ENCODE measurements around the gene P2RX1.

The P2RX1 gene

DNA sequence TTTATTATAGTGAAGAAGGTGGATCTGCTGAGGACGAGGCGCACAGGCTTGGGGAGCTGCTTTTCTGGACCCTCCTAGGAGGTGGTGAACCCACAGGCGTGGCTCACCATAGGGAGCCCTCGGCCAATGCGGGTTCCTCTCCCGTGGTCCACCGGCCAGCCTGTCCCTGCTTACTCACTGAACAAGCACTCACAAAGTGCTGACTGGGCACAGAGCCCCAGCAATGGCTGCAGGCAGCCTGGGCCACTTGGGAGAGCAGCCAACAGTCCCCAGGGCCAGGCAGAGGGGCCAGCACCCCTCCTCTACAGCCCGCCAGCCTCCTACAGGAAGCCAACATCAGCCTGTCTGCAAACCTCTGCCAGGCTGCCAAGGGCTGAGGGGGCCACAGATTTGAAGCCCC, 51.1 kb downstream of the P2RX1 start:
- no peaks in the 10 kb centered on the region for H3K9me2 ChIP-seq (replicated peaks; ENCODE audit: insufficient read depth, low read length)
- H3K9ac ChIP-seq (ENCODE audit: low read length), result no peak overlapping the region
- no peaks in the 10 kb centered on the region for H3K9me3 ChIP-seq (ENCODE audit: insufficient read depth, low read length)
- H3K36me3 ChIP-seq (ENCODE audit: low read length), result no peaks in the 10 kb centered on the region
- H3K4me2 ChIP-seq (ENCODE audit: low read depth, low read length, poor library complexity, severe bottlenecking), result no peak overlapping the region
- no peaks in the 10 kb centered on the region for H3K79me2 ChIP-seq (ENCODE audit: insufficient read depth, low read length)
- no peaks in the 10 kb centered on the region for H4K20me1 ChIP-seq (ENCODE audit: low read depth, low read length)
- no peak for TF ChIP-seq EZH2phosphoT487 (conservative IDR thresholded peaks at IDR 0.05; ENCODE audit: low read length)
- TF ChIP-seq, protein P1, sequence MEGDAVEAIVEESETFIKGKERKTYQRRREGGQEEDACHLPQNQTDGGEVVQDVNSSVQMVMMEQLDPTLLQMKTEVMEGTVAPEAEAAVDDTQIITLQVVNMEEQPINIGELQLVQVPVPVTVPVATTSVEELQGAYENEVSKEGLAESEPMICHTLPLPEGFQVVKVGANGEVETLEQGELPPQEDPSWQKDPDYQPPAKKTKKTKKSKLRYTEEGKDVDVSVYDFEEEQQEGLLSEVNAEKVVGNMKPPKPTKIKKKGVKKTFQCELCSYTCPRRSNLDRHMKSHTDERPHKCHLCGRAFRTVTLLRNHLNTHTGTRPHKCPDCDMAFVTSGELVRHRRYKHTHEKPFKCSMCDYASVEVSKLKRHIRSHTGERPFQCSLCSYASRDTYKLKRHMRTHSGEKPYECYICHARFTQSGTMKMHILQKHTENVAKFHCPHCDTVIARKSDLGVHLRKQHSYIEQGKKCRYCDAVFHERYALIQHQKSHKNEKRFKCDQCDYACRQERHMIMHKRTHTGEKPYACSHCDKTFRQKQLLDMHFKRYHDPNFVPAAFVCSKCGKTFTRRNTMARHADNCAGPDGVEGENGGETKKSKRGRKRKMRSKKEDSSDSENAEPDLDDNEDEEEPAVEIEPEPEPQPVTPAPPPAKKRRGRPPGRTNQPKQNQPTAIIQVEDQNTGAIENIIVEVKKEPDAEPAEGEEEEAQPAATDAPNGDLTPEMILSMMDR (IDR thresholded peaks at IDR 0.05; ENCODE audit: insufficient read depth, low read length, poor library complexity, severe bottlenecking), result no peak
- no peaks in the 10 kb centered on the region for H3K27me3 ChIP-seq (ENCODE audit: low read length)
- no peak overlapping the region for H3K27ac ChIP-seq (ENCODE audit: low read depth, low read length)
- no peak overlapping the region for H3K4me3 ChIP-seq (ENCODE audit: insufficient read depth, low read length, poor library complexity, severe bottlenecking)
- no peak overlapping the region for H2AFZ ChIP-seq (ENCODE audit: low read depth, low read length, severe bottlenecking)
- H3F3A ChIP-seq (ENCODE audit: insufficient read depth), result no peaks in the 10 kb centered on the region

GRCh38 chr17:3864534-3864933, 51.7 kb downstream of the P2RX1 start:
- TF ChIP-seq EZH2phosphoT487 (conservative IDR thresholded peaks at IDR 0.05; ENCODE audit: low read length), result no peak
- TF ChIP-seq, protein P1 (IDR thresholded peaks at IDR 0.05; ENCODE audit: insufficient read depth, low read length, poor library complexity, severe bottlenecking), result no peak
- H3K4me2 ChIP-seq (ENCODE audit: low read depth, low read length, poor library complexity, severe bottlenecking), result no peak overlapping the region
- H3K79me2 ChIP-seq (ENCODE audit: insufficient read depth, low read length), result no peaks in the 10 kb centered on the region
- no peak overlapping the region for H3K4me3 ChIP-seq (ENCODE audit: insufficient read depth, low read length, poor library complexity, severe bottlenecking)
- H3K27ac ChIP-seq (ENCODE audit: low read depth, low read length), result no peak overlapping the region
- H3F3A ChIP-seq (ENCODE audit: insufficient read depth), result no peaks in the 10 kb centered on the region
- no peaks in the 10 kb centered on the region for H3K9me2 ChIP-seq (replicated peaks; ENCODE audit: insufficient read depth, low read length)
- H3K9ac ChIP-seq (ENCODE audit: low read length), result no peak overlapping the region
- H4K20me1 ChIP-seq (ENCODE audit: low read depth, low read length), result no peaks in the 10 kb centered on the region
- H2AFZ ChIP-seq (ENCODE audit: low read depth, low read length, severe bottlenecking), result no peak overlapping the region
- H3K9me3 ChIP-seq (ENCODE audit: insufficient read depth, low read length), result no peaks in the 10 kb centered on the region
- no peaks in the 10 kb centered on the region for H3K36me3 ChIP-seq (ENCODE audit: low read length)
- H3K27me3 ChIP-seq (ENCODE audit: low read length), result no peaks in the 10 kb centered on the region

DNA sequence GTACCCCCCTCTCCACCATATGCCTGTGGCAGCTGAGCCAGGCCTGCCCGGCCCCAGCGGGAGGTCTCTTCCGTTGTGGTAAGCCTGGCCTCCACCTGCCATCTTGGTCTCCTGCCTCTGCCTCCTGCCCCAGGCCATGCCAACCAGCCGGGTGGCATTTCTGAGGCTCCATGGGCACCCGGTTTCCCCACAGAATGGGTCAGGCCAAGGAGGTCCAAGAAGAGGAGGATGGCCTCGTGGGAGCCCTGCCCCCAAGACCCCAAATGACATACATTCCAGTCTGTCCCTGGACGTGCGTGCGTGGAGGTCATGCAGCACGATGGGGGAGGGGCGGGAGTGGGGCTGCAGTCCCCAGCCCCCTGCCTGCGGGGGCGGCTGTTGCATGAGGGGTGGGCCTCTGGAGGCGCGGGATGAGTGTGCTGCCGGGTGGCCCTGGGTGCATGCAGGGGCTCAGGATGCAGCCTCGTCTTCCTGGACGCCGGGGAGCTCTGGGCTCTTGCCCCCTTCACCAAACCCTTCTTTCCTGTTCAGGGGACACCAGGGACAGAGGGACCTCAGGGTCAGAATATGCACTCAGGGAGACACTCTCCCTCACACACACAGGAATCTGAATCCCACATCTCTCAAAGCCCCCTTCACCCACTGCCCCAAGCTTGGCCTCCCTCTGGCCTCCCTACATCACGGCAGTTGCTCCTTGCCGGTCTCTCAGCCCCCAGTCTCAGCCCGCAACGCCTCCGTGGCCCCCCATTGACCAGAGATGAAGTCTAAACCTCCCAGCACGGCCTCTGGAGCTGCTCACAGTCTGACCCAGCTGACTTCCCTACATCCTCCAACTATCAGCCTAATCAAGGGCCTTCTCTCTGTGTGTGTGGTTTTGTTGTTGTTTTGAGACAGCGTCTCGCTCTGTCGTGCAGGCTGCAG, 54.2 kb downstream of the P2RX1 start:
- TF ChIP-seq, protein P1 (IDR thresholded peaks at IDR 0.05; ENCODE audit: insufficient read depth, low read length, poor library complexity, severe bottlenecking), result no peak
- TF ChIP-seq EZH2phosphoT487 (conservative IDR thresholded peaks at IDR 0.05; ENCODE audit: low read length), result no peak

More for the DNA sequence above, 54.2 kb downstream of the P2RX1 start:
- no peaks in the 10 kb centered on the region for H3F3A ChIP-seq (ENCODE audit: insufficient read depth)
- H4K20me1 ChIP-seq (ENCODE audit: low read depth, low read length), result no peaks in the 10 kb centered on the region
- no peaks in the 10 kb centered on the region for H3K27me3 ChIP-seq (ENCODE audit: low read length)
- no peak overlapping the region for H3K4me2 ChIP-seq (ENCODE audit: low read depth, low read length, poor library complexity, severe bottlenecking)
- H3K27ac ChIP-seq (ENCODE audit: low read depth, low read length), result no peak overlapping the region
- no peaks in the 10 kb centered on the region for H3K36me3 ChIP-seq (ENCODE audit: low read length)
- no peaks in the 10 kb centered on the region for H3K9me2 ChIP-seq (replicated peaks; ENCODE audit: insufficient read depth, low read length)
- H3K9me3 ChIP-seq (ENCODE audit: insufficient read depth, low read length), result no peaks in the 10 kb centered on the region
- no peak overlapping the region for H2AFZ ChIP-seq (ENCODE audit: low read depth, low read length, severe bottlenecking)
- H3K9ac ChIP-seq (ENCODE audit: low read length), result no peak overlapping the region
- no peak overlapping the region for H3K4me3 ChIP-seq (ENCODE audit: insufficient read depth, low read length, poor library complexity, severe bottlenecking)
- no peaks in the 10 kb centered on the region for H3K79me2 ChIP-seq (ENCODE audit: insufficient read depth, low read length)
